ENCODE data around the gene AP1S3.

DNA sequence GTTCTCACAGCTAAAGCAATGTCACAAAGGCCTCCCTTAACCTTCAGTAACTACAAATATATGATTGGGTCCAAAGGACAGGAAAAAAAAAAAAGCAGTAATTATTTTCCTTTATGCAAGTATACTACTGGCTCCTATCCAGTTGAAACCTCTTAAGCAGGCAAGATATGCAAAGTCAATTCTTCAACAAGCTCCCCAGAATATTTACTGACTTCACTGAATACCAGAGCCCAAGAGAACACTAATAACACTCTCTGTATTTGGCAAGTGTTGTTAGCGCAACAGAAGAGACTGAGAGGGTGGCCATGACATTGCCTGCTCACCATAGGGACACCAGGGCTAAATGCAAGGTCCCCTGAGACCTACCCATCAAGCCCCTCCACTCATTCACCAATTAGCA is 74.5 kb downstream of the AP1S3 start:
- no peak for TF ChIP-seq EZH2 (IDR thresholded peaks at IDR 0.05)
- TF ChIP-seq, protein P1, sequence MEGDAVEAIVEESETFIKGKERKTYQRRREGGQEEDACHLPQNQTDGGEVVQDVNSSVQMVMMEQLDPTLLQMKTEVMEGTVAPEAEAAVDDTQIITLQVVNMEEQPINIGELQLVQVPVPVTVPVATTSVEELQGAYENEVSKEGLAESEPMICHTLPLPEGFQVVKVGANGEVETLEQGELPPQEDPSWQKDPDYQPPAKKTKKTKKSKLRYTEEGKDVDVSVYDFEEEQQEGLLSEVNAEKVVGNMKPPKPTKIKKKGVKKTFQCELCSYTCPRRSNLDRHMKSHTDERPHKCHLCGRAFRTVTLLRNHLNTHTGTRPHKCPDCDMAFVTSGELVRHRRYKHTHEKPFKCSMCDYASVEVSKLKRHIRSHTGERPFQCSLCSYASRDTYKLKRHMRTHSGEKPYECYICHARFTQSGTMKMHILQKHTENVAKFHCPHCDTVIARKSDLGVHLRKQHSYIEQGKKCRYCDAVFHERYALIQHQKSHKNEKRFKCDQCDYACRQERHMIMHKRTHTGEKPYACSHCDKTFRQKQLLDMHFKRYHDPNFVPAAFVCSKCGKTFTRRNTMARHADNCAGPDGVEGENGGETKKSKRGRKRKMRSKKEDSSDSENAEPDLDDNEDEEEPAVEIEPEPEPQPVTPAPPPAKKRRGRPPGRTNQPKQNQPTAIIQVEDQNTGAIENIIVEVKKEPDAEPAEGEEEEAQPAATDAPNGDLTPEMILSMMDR (IDR thresholded peaks at IDR 0.05) = no peak
